Natural killer cell treated with Interleukin-12 subunit alpha and Interleukin-12 subunit beta and Interleukin-15 and Interleukin-18, amount 100 ng/mL, for 72 hours (primary cell): ENCODE results near the gene PTGDS. TPM values are rescaled to one million over a fixed set of nuclear protein-coding genes. Genes with fewer than 3 reads are reported as not detected.

Source experiments
- ATAC-seq, 2 donors: fragments of 150-1000 bp; cut with Tn5 transposase in 1 of 2; sonication (Bioruptor Pico), chemical (Tn5 transposase) in 1 of 2; 2 replicates each; pipeline ENCODE4 v1.10.0; 2021
- DNase-seq: peaks from one replicate; pipeline ENCODE4 v3.0.0; 2022; ENCODE audit warnings: low spot score
- H3K27ac Mint-ChIP-seq, 2 donors: 1 replicate in 1 of 2; 2 replicates in 1 of 2; pipeline ENCODE4 v1.8.0; 2022; ENCODE audit warnings: mixed read lengths in 2 of 2, mild to moderate bottlenecking in 1 of 2, moderate library complexity in 1 of 2
- H3K27me3 Mint-ChIP-seq, 2 donors: 1 replicate in 1 of 2; 2 replicates in 1 of 2; pipeline ENCODE4 v1.8.0; 2022; ENCODE audit warnings: mixed read lengths in 2 of 2
- H3K36me3 Mint-ChIP-seq: one replicate; pipeline ENCODE4 v1.8.0; 2022; ENCODE audit warnings: mixed read lengths
- H3K4me1 Mint-ChIP-seq, 2 donors: 1 replicate in 1 of 2; 2 replicates in 1 of 2; pipeline ENCODE4 v1.8.0; 2022; ENCODE audit warnings: low read depth in 2 of 2, mixed read lengths in 2 of 2, mild to moderate bottlenecking in 1 of 2
- H3K4me3 Mint-ChIP-seq: one replicate; pipeline ENCODE4 v1.8.0; 2022; ENCODE audit warnings: mixed read lengths
- H3K9me3 Mint-ChIP-seq: 2 replicates; pipeline ENCODE4 v1.8.0; 2022; ENCODE audit warnings: mixed read lengths
- total RNA-seq, 2 donors: library from RNA; stranded (reverse); gene quantifications; one replicate each; pipeline ENCODE4 v1.2.3, GENCODE V29; 2022

Gene PTGDS
- total RNA-seq, 2 donors from 2014 or later, result 1.7 to 4.4 TPM

- H3K36me3 Mint-ChIP-seq, result no peaks in the 10 kb centered on the region
- DNase-seq, result peak; percentile 87
- no peak overlapping the region for H3K27ac Mint-ChIP-seq
- peaks cover 6 to 13% of the 10 kb centered on the region in 2 donors for H3K4me1 Mint-ChIP-seq
- peak overlapping the region; percentile 52 for H3K4me3 Mint-ChIP-seq
- no peaks in the 10 kb centered on the region for H3K9me3 Mint-ChIP-seq
- peak; percentile 72 to 85 for ATAC-seq
- no peaks in the 10 kb centered on the region for H3K27me3 Mint-ChIP-seq
Measured at GRCh38 chr9:136978073-136978864, 965 bp downstream of the PTGDS start.

DNA sequence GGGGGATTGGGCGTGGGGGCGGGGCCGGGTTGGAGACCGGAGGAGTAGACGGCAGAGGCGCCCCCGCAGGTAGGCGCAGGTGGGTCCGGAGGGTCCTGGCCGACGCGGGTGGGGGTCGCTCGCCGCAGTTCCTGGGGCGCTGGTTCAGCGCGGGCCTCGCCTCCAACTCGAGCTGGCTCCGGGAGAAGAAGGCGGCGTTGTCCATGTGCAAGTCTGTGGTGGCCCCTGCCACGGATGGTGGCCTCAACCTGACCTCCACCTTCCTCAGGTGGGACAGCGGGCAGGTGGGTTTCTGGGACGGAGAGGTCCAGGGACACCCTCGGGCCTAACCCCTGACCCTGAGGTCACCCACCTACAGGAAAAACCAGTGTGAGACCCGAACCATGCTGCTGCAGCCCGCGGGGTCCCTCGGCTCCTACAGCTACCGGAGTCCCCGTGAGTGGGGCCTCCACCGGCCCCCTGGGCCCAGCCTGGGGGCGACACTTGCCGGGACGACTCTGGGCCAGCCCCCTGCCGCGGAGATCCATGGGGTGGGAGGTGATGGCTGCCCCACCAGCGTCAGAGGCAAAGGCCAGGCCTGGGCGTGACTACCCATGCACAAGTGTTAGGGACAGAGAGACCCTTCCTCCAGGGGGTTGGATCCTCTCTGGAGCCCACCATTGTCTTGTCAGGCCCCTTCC lies 1.7 kb downstream of the PTGDS start:
- Mint-ChIP-seq H3K4me1 (peaks cover 10 to 16% of the 10 kb centered on the region in 2 donors), H3K4me3 (no peak overlapping the region), H3K36me3 (no peaks in the 10 kb centered on the region), H3K27ac (no peak overlapping the region), H3K9me3 (no peaks in the 10 kb centered on the region), H3K27me3 (peaks cover 4 to 5% of the 10 kb centered on the region in 2 donors)
- ATAC-seq, result no peak
- DNase-seq, result no peak

GRCh38 chr9:136979769-136980587 lies 2.7 kb downstream of the PTGDS start:
- peaks cover 5 to 9% of the 10 kb centered on the region in 2 donors for H3K27me3 Mint-ChIP-seq
- no peak for DNase-seq
- H3K36me3 Mint-ChIP-seq, result no peaks in the 10 kb centered on the region
- H3K27ac Mint-ChIP-seq, result no peak overlapping the region
- no peak overlapping the region for H3K4me3 Mint-ChIP-seq
- no peak for ATAC-seq
- H3K9me3 Mint-ChIP-seq, result no peaks in the 10 kb centered on the region
- H3K4me1 Mint-ChIP-seq, result peaks cover 12 to 17% of the 10 kb centered on the region in 2 donors

DNA sequence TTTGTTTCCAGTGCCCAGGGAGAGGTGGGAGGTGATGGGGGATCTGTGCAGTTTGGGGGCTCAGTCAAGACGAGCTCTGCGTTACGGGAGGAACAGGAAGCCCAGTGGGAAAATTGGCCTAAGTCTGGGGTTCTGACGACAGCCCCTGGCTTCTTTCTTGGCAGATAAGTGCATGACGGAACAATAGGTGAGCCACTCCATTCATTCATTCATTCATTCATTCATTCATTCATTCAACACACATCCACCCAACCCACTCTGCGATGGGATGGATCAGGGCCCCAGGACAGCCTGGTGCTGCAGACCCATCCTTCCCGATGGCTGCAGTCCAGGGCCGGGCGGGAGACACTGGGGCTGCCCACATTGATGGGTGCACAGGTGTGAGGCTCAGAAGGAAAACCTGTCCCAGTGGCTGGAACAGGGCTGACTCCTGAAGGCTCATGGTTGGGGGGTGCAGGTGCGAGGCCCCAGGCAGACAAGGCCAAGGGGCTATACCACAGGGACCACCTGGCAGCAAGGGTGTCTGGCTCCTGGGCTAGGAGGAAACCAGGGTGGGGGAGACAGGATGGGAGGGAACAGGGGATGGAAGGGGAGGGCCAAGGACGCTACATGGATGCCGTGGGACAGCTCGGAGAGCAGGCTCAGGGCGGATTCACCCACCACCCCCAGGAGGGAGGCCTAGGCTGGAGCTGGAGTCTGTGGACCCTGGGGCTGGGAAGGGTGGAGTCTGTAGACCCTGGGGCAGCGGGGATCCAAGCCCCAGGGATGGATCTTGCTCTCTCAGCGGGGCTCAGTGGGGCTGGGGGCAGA lies 3.6 kb downstream of the PTGDS start:
- Mint-ChIP-seq H3K36me3 (no peaks in the 10 kb centered on the region), H3K9me3 (no peaks in the 10 kb centered on the region), H3K27me3 (peaks cover 5 to 9% of the 10 kb centered on the region in 2 donors), H3K4me3 (no peak overlapping the region), H3K4me1 (peaks cover 6 to 10% of the 10 kb centered on the region in 2 donors), H3K27ac (no peak overlapping the region)
- ATAC-seq (no peak), DNase-seq (no peak)

DNA sequence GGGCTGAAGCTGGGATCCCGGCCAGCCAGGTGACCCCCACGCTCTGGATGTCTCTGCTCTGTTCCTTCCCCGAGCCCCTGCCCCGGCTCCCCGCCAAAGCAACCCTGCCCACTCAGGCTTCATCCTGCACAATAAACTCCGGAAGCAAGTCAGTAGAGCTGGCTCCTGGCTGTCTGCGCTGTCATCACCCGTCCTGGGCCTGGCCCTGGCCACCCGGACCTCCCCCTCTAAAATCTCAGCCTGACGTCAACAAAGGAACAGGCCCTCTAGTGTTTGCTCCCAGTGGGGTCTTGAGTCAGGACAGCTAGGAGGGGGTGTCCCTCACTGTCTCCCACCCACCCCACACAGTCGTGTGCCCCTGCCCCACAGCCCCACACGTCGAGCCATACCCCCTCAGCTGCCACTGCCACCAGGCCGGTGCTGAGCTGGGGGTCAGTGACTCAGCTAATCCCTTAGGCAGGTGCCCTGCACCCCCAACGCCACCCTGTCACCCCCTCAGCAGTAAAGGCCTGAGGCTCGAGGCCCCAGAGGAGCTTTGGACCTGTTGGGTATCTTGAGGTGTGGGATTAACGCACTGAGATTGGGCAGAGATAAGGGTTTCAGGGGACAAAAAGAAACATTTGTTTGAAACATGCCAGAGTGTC lies 4.4 kb downstream of the PTGDS start:
- ATAC-seq (no peak), DNase-seq (no peak)
- Mint-ChIP-seq H3K27ac (no peak overlapping the region), H3K27me3 (peaks cover 5 to 9% of the 10 kb centered on the region in 2 donors), H3K36me3 (no peaks in the 10 kb centered on the region), H3K4me3 (no peak overlapping the region), H3K4me1 (peaks cover 4 to 6% of the 10 kb centered on the region in 2 donors), H3K9me3 (no peaks in the 10 kb centered on the region)

DNA sequence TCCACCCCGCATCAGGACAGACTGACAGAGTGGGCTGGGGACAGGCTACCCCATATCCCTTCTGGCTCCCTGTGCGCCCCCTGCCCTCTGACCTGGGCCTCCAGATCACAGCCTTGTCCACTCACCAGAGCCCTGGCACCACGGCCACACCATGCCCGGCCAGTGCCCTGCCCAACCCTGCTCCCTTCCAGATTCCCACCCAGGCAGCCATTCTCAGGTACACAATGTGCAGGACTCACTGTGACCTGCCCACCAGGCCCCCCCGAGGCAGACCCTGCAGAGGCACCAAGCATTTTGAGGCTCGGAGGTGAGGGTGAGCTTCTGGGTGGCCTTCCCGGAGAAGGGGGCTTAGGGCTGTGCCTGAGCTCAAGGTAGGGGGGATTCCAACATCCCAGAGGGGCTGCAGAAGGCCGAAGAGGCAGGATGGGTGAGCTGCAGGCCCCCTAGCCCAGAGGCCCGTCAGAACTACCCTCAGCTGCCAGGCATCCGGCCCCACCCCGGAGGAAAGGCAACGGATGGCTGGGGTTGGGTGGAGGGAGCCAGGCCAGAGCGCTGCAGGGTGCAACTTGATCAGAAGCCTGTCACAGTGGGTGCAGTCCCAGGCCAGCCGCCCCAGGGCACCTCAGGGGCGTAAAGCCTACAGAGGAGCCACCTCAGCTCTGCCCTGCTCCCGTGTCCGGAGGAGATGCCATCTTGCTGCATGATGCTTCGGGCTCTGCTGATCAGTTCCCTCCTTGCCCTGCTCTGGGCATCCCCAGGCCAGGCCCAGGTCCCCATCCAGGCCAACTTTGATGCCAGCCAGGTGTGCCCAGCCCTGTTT lies 5.1 kb downstream of the PTGDS start, which contains the start of gene LCNL1:
Gene LCNL1, plus strand, starts transcription at position 762 of the 820 bp plus-strand sequence. CDS start 594 bp downstream, outside the sequence.
- peaks cover 4 to 6% of the 10 kb centered on the region in 2 donors for H3K4me1 Mint-ChIP-seq
- DNase-seq, result no peak
- H3K4me3 Mint-ChIP-seq, result peak within 1 kb of the TSS; percentile 2
- peaks cover 5 to 9% of the 10 kb centered on the region in 2 donors for H3K27me3 Mint-ChIP-seq
- no peaks in the 10 kb centered on the region for H3K9me3 Mint-ChIP-seq
- ATAC-seq, result no peak
- H3K27ac Mint-ChIP-seq, result no peak within 1 kb of the TSS
- H3K36me3 Mint-ChIP-seq, result no peaks in the 10 kb centered on the region

GRCh38 chr9:136983167-136983566 lies 5.9 kb downstream of the PTGDS start:
- H3K4me3 Mint-ChIP-seq, result no peak overlapping the region
- H3K9me3 Mint-ChIP-seq, result no peaks in the 10 kb centered on the region
- ATAC-seq (no peak), DNase-seq (no peak)
- no peaks in the 10 kb centered on the region for H3K36me3 Mint-ChIP-seq
- H3K4me1 Mint-ChIP-seq, result peaks cover 4 to 6% of the 10 kb centered on the region in 2 donors
- peaks cover 5 to 9% of the 10 kb centered on the region in 2 donors for H3K27me3 Mint-ChIP-seq
- H3K27ac Mint-ChIP-seq, result no peak overlapping the region

DNA sequence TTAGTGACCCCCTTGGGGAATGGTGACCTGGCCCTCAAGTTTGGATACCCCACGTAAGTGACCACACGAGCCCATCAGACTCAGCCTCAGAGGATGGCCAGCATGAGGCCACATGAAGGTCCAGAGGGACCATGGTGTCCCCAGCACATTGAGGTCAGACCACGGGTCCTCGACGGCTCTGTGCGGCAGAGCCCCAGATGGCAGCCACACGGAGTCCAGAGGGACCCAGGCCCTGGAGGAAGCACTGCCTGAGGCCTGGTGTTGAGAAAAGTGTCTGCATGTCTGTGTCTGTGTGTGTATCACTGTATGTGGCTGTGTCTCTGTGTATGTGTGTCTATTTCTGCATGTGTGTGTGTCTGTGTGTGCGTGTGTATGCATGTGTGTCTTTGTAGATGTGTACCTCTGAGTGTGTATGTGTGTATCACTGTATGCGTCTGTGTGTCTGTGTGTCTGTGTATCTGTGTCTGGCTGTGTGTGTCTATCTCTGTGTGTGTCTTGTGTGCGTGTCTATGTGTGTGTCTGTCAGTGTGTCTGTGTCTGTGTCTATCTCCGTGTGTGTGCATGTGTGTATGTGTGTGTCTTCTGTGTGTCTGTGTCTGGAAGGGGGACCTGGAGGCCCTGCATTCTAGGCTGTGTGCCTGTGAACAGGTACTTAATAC lies 6.5 kb downstream of the PTGDS start:
- Mint-ChIP-seq H3K36me3 (no peaks in the 10 kb centered on the region), H3K9me3 (no peaks in the 10 kb centered on the region), H3K4me1 (peaks cover 4 to 6% of the 10 kb centered on the region in 2 donors), H3K27ac (no peak overlapping the region), H3K27me3 (peaks cover 5 to 9% of the 10 kb centered on the region in 2 donors), H3K4me3 (peak overlapping the region; percentile 2)
- DNase-seq (no peak), ATAC-seq (no peak)

- Mint-ChIP-seq H3K4me3 (no peak overlapping the region), H3K36me3 (no peaks in the 10 kb centered on the region), H3K27ac (no peak overlapping the region), H3K4me1 (peaks cover 4 to 6% of the 10 kb centered on the region in 2 donors), H3K27me3 (peaks cover 5 to 9% of the 10 kb centered on the region in 2 donors), H3K9me3 (no peaks in the 10 kb centered on the region)
- no peak for DNase-seq
- no peak for ATAC-seq
Measured at GRCh38 chr9:136984464-136985026, 7.2 kb downstream of the PTGDS start.

- Mint-ChIP-seq H3K36me3 (no peaks in the 10 kb centered on the region), H3K4me3 (no peak overlapping the region), H3K27ac (no peak overlapping the region), H3K9me3 (no peaks in the 10 kb centered on the region), H3K4me1 (peaks cover 6% of the 10 kb centered on the region in 2 donors), H3K27me3 (peaks cover 7 to 9% of the 10 kb centered on the region in 2 donors)
- DNase-seq (no peak), ATAC-seq (no peak)
Measured at GRCh38 chr9:136985027-136985602, 7.8 kb downstream of the PTGDS start.

DNA sequence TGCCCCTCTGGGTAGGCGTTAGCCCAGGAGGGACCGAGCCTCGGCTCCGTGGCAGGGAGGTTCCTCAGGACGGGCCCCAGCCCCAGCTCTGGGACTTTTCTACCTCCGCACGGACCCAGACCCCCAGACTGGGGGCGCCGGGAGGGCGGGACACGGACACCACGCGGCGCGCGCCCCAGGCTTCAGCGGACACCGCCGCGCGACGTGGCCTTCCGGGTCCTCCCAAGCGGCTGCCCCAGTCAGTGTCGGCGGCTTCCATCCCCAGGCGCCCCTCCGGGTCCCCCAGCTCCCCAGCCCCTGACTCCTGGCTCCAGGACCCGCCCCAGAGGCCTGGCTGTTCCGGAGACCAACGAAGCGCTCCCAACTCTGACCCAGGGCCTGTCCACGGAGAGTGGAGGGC lies 8.5 kb downstream of the PTGDS start:
- peaks cover 7 to 9% of the 10 kb centered on the region in 2 donors for H3K27me3 Mint-ChIP-seq
- ATAC-seq (no peak), DNase-seq (no peak)
- H3K36me3 Mint-ChIP-seq, result no peaks in the 10 kb centered on the region
- no peak overlapping the region for H3K4me3 Mint-ChIP-seq
- H3K4me1 Mint-ChIP-seq, result peaks cover 10 to 13% of the 10 kb centered on the region in 2 donors
- H3K9me3 Mint-ChIP-seq, result no peaks in the 10 kb centered on the region
- H3K27ac Mint-ChIP-seq, result no peak overlapping the region
